Stimulated activated CD8-positive, alpha-beta memory T cell treated with anti-CD3 and anti-CD28 coated beads, Interleukin-4, amount 100 ng/mL, for 48 hours (primary cell): ENCODE data around the gene YPEL4.

ENCODE experiments used
- DNase-seq: peaks from one replicate; pipeline ENCODE4 v3.0.0-alpha.2; 2020

YPEL4 gene

GRCh38 chr11:57630171-57630570 lies 19.5 kb downstream of the YPEL4 start:
- no peak for DNase-seq

- DNase-seq = no peak
Observed at GRCh38 chr11:57626895-57627294, 22.8 kb downstream of the YPEL4 start.

GRCh38 chr11:57624864-57625263 lies 24.8 kb downstream of the YPEL4 start:
- no peak for DNase-seq

- DNase-seq = no peak
Observed at GRCh38 chr11:57622263-57622662, 27.4 kb downstream of the YPEL4 start.

GRCh38 chr11:57620467-57620866 lies 29.2 kb downstream of the YPEL4 start:
- no peak for DNase-seq

- DNase-seq = no peak
Observed at GRCh38 chr11:57619331-57619730, 30.4 kb downstream of the YPEL4 start.

- no peak for DNase-seq
Observed at GRCh38 chr11:57618438-57618837, 31.3 kb downstream of the YPEL4 start.

GRCh38 chr11:57616595-57616994 lies 33.1 kb downstream of the YPEL4 start:
- no peak for DNase-seq

- DNase-seq = no peak
Observed at GRCh38 chr11:57615308-57615707, 34.4 kb downstream of the YPEL4 start.

- no peak for DNase-seq
Observed at GRCh38 chr11:57614234-57614772, 35.4 kb downstream of the YPEL4 start.

- no peak for DNase-seq
Observed at GRCh38 chr11:57610170-57610569, 39.5 kb downstream of the YPEL4 start.

- no peak for DNase-seq
Observed at GRCh38 chr11:57605028-57605420, 44.7 kb downstream of the YPEL4 start.

GRCh38 chr11:57604296-57605027 lies 45.2 kb downstream of the YPEL4 start:
- no peak for DNase-seq

GRCh38 chr11:57601297-57601696 lies 48.4 kb downstream of the YPEL4 start:
- no peak for DNase-seq

- DNase-seq = no peak
Observed at GRCh38 chr11:57599381-57599780, 50.3 kb downstream of the YPEL4 start.

GRCh38 chr11:57598831-57599155 lies 50.9 kb downstream of the YPEL4 start:
- no peak for DNase-seq

- DNase-seq = no peak
Observed at GRCh38 chr11:57597916-57598830, 51.5 kb downstream of the YPEL4 start.

- no peak for DNase-seq
Observed at GRCh38 chr11:57597461-57597915, 52.2 kb downstream of the YPEL4 start, which contains the start of gene SERPING1. TSS of gene SERPING1 (plus strand) at chr11:57597685. CDS start at chr11:57598271, 586 bp downstream.

GRCh38 chr11:57596266-57596885 lies 53.3 kb downstream of the YPEL4 start:
- DNase-seq = no peak
